Prostate gland (tissue), 2 donors: Measurements from ENCODE around the gene TMTC2.

Source experiments
- CTCF ChIP-seq, 4 experiments: fragments of 200-600 bp in 2 of 4; fragments of 450-650 bp in 2 of 4; sonication (generic) in 2 of 4; IDR thresholded peaks; 1 replicate in 3 of 4; 2 replicates in 1 of 4; pipeline ENCODE4 v1.5.1; 2016 to 2019; ENCODE audit warnings: antibody characterized with exemption in 4 of 4, mild to moderate bottlenecking in 2 of 4, moderate library complexity in 2 of 4
- POLR2AphosphoS5 ChIP-seq: sonication (generic); formaldehyde crosslinking; IDR thresholded peaks from one replicate; pipeline ENCODE4 v1.6.1; 2017; ENCODE audit warnings: antibody characterized with exemption

DNA sequence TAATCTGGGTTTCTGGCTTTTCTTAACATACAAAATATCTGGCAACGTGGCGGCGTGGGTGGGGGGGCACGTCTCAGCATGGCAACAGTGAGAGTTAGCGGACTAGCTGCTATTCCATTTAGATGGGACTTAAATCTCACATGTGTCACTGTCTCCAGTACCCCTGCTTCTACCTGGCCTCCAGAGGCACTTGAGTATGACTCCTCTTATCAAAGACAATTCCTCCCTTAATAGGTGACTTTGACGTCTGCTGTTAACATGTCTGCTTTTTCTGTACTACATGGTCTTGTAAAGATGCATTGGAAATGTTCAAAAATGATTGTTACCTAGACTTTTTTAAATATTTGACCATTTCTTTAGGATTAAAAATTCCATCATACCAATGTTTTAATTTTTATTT is 456.2 kb downstream of the TMTC2 start:
- TF ChIP-seq CTCF (IDR thresholded peaks at IDR 0.05) (no peak), POLR2AphosphoS5 (no peak)
